ENCODE measurements around the gene GBP2.

GBP2 gene

GRCh38 chr1:89100412-89100811 is 25.5 kb downstream of the GBP2 start:
- TF ChIP-seq, protein P1, sequence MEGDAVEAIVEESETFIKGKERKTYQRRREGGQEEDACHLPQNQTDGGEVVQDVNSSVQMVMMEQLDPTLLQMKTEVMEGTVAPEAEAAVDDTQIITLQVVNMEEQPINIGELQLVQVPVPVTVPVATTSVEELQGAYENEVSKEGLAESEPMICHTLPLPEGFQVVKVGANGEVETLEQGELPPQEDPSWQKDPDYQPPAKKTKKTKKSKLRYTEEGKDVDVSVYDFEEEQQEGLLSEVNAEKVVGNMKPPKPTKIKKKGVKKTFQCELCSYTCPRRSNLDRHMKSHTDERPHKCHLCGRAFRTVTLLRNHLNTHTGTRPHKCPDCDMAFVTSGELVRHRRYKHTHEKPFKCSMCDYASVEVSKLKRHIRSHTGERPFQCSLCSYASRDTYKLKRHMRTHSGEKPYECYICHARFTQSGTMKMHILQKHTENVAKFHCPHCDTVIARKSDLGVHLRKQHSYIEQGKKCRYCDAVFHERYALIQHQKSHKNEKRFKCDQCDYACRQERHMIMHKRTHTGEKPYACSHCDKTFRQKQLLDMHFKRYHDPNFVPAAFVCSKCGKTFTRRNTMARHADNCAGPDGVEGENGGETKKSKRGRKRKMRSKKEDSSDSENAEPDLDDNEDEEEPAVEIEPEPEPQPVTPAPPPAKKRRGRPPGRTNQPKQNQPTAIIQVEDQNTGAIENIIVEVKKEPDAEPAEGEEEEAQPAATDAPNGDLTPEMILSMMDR (IDR thresholded peaks at IDR 0.05; ENCODE audit: low read depth, low read length), result no peak
- H3K4me3 ChIP-seq (ENCODE audit: low read depth, low read length), result no peak overlapping the region

- TF ChIP-seq, protein P1 (IDR thresholded peaks at IDR 0.05; ENCODE audit: low read depth, low read length), result no peak
- no peak overlapping the region for H3K4me3 ChIP-seq (ENCODE audit: low read depth, low read length)
These were observed 27.1 kb downstream of the GBP2 start for GRCh38 chr1:89098857-89099256.

GRCh38 chr1:89095737-89096136 is 30.2 kb downstream of the GBP2 start:
- TF ChIP-seq, protein P1 (IDR thresholded peaks at IDR 0.05; ENCODE audit: low read depth, low read length), result no peak
- no peak overlapping the region for H3K4me3 ChIP-seq (ENCODE audit: low read depth, low read length)

GRCh38 chr1:89089962-89090361 is 36.0 kb downstream of the GBP2 start:
- no peak overlapping the region for H3K4me3 ChIP-seq (ENCODE audit: low read depth, low read length)
- TF ChIP-seq, protein P1 (IDR thresholded peaks at IDR 0.05; ENCODE audit: low read depth, low read length), result no peak

DNA sequence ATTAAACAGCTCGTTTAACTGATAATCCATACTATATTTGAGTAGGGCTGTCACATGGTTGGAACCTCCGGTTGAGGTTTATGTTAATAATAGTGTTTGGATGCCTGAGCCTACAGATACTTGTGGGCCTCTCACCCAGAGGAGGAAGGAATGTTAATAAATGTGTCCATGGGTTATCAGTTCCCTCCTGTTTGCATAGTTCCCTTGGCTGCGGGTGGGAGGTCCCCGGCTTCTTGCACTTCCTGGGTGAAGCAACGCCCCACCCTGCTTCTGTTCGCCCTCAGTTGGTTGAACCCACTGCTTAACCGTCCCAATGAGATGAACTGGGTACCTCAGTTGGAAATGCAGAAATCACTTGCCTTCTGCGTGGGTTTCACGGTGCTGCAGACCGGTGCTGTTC is 37.3 kb downstream of the GBP2 start:
- TF ChIP-seq, protein P1 (IDR thresholded peaks at IDR 0.05; ENCODE audit: low read depth, low read length), result no peak
- no peak overlapping the region for H3K4me3 ChIP-seq (ENCODE audit: low read depth, low read length)

- TF ChIP-seq, protein P1 (IDR thresholded peaks at IDR 0.05; ENCODE audit: low read depth, low read length), result no peak
- H3K4me3 ChIP-seq (ENCODE audit: low read depth, low read length), result no peak overlapping the region
These were observed 38.7 kb downstream of the GBP2 start for GRCh38 chr1:89087241-89087640.

- TF ChIP-seq, protein P1 (IDR thresholded peaks at IDR 0.05; ENCODE audit: low read depth, low read length), result 0 out of 2 replicates have a peak, but pooled peaks have one; percentile 15
- H3K4me3 ChIP-seq (ENCODE audit: low read depth, low read length), result no peak overlapping the region
These were observed 40.1 kb downstream of the GBP2 start for GRCh38 chr1:89085781-89086180.
